Trophoblast cell (in vitro differentiated cells and primary cell): ENCODE data around the gene LDLRAD2.

ENCODE experiments used
- DNase-seq, 2 donors: peaks; one replicate each; pipeline ENCODE4 v3.0.0-alpha.2; 2016
- H2AFZ ChIP-seq: 2 replicates; pipeline ENCODE4 v1.6.1; 2013; ENCODE audit warnings: low read length, moderate library complexity, mild to moderate bottlenecking; ENCODE audit not compliant: insufficient read depth, poor library complexity
- H2AK5ac ChIP-seq: 2 replicates; pipeline ENCODE4 v1.6.1; 2013; ENCODE audit warnings: mild to moderate bottlenecking, low read length
- H2BK120ac ChIP-seq: 2 replicates; pipeline ENCODE4 v1.6.1; 2013; ENCODE audit warnings: low read length, mild to moderate bottlenecking, moderate library complexity; ENCODE audit not compliant: insufficient read depth, poor library complexity
- H2BK12ac ChIP-seq: 2 replicates; pipeline ENCODE4 v1.6.1; 2013; ENCODE audit warnings: mild to moderate bottlenecking, low read length, moderate library complexity
- H2BK5ac ChIP-seq: 2 replicates; pipeline ENCODE4 v1.6.1; 2013; ENCODE audit warnings: low read length, low read depth, moderate library complexity, mild to moderate bottlenecking; ENCODE audit not compliant: poor library complexity
- H3K14ac ChIP-seq: 2 replicates; pipeline ENCODE4 v1.6.1; 2013; ENCODE audit warnings: mild to moderate bottlenecking, low read length
- H3K18ac ChIP-seq: 2 replicates; pipeline ENCODE4 v1.6.1; 2013; ENCODE audit warnings: mild to moderate bottlenecking, low read length
- H3K23ac ChIP-seq: 2 replicates; pipeline ENCODE4 v1.6.1; 2013; ENCODE audit warnings: low read length
- H3K27ac ChIP-seq: 2 replicates; pipeline ENCODE4 v1.5.1; 2013; ENCODE audit warnings: low read depth, mild to moderate bottlenecking, inconsistent platforms, low read length, moderate library complexity
- H3K27me3 ChIP-seq: 2 replicates; pipeline ENCODE4 v1.6.1; 2013; ENCODE audit warnings: inconsistent platforms, mild to moderate bottlenecking, low read length, moderate library complexity; ENCODE audit not compliant: insufficient read depth
- H3K36me3 ChIP-seq, 2 experiments: 1 replicate in 1 of 2; 2 replicates in 1 of 2; pipeline ENCODE4 v1.6.1; 2013; ENCODE audit warnings: low read length in 2 of 2, mild to moderate bottlenecking in 2 of 2, moderate library complexity in 1 of 2; ENCODE audit not compliant: insufficient read depth in 2 of 2, control insufficient read depth in 1 of 2
- H3K4ac ChIP-seq: 2 replicates; pipeline ENCODE4 v1.6.1; 2013; ENCODE audit warnings: low read depth, mild to moderate bottlenecking, low read length, moderate library complexity
- H3K4me1 ChIP-seq, 2 experiments: 1 replicate in 1 of 2; 2 replicates in 1 of 2; pipeline ENCODE4 v1.6.1; 2013; ENCODE audit warnings: low read length in 2 of 2, mild to moderate bottlenecking in 2 of 2, moderate library complexity in 1 of 2; ENCODE audit not compliant: insufficient read depth in 2 of 2, control insufficient read depth in 1 of 2
- H3K4me2 ChIP-seq: 2 replicates; pipeline ENCODE4 v1.6.1; 2013; ENCODE audit warnings: inconsistent platforms, mild to moderate bottlenecking, low read length, moderate library complexity
- H3K4me3 ChIP-seq: 2 replicates; pipeline ENCODE4 v1.5.1; 2013; ENCODE audit warnings: mild to moderate bottlenecking, low read depth, low read length, inconsistent platforms
- H3K79me1 ChIP-seq: one replicate; pipeline ENCODE4 v1.6.1; 2013; ENCODE audit warnings: low read length
- H3K79me2 ChIP-seq: 2 replicates; pipeline ENCODE4 v1.6.1; 2013; ENCODE audit warnings: low read length, mild to moderate bottlenecking; ENCODE audit not compliant: control insufficient read depth, insufficient read depth, poor library complexity
- H3K9ac ChIP-seq: 2 replicates; pipeline ENCODE4 v1.6.1; 2013; ENCODE audit warnings: mild to moderate bottlenecking, low read length
- H3K9me3 ChIP-seq: 2 replicates; pipeline ENCODE4 v1.6.1; 2013; ENCODE audit warnings: low read depth, mild to moderate bottlenecking, control low read depth, inconsistent platforms, low read length; ENCODE audit not compliant: insufficient read depth
- H4K12ac ChIP-seq: 2 replicates; pipeline ENCODE4 v1.6.1; 2013; ENCODE audit warnings: low read depth, mild to moderate bottlenecking, low read length, moderate library complexity
- H4K8ac ChIP-seq: 2 replicates; pipeline ENCODE4 v1.6.1; 2013; ENCODE audit warnings: low read depth, mild to moderate bottlenecking, low read length, moderate library complexity
- H4K91ac ChIP-seq: one replicate; pipeline ENCODE4 v1.6.1; 2013; ENCODE audit warnings: low read depth, mild to moderate bottlenecking, low read length, moderate library complexity
- WGBS: extraction: QIAGEN DNeasy Blood & Tissue Kit; methylation state at CpG from one replicate; pipeline ENCODE4 v1.1.7; 2013; ENCODE audit warnings: missing lambda C conversion rate; ENCODE audit not compliant: insufficient read length, insufficient coverage; ENCODE audit errors: extremely low coverage; 5-methylcytosine and 5-hydroxymethylcytosine counted together

The LDLRAD2 gene

GRCh38 chr1:21781815-21782348 lies 30.2 kb upstream of the LDLRAD2 start:
- Histone ChIP-seq H3K27ac (peak overlapping the region; percentile 79), H2BK12ac (no peak overlapping the region), H3K4ac (peak overlapping the region; percentile 59), H2AFZ (peak overlapping the region; percentile 57), H3K4me2 (peak overlapping the region; percentile 85), H4K12ac (no peak overlapping the region), H3K27me3 (no peaks in the 10 kb centered on the region), H2AK5ac (no peak overlapping the region), H3K4me1 (peaks cover 3 to 4% of the 10 kb centered on the region in 2 experiments), H3K79me1 (peaks cover 13% of the 10 kb centered on the region), H4K91ac (peak overlapping the region; percentile 26), H3K18ac (peak overlapping the region; percentile 25), H3K14ac (peak overlapping the region; percentile 55), H3K23ac (no peak overlapping the region), H3K36me3 (no peaks in the 10 kb centered on the region), H2BK120ac (no peak overlapping the region), H4K8ac (peak overlapping the region; percentile 99), H3K79me2 (peaks cover 25% of the 10 kb centered on the region), H3K9ac (peak overlapping the region; percentile 90), H2BK5ac (peak overlapping the region; percentile 68), H3K9me3 (no peaks in the 10 kb centered on the region), H3K4me3 (peak overlapping the region; percentile 93)
- DNase-seq, result peak; percentile 34 to 78
- no CpG with 5 or more reads among the region's 17 CpGs for WGBS

DNA sequence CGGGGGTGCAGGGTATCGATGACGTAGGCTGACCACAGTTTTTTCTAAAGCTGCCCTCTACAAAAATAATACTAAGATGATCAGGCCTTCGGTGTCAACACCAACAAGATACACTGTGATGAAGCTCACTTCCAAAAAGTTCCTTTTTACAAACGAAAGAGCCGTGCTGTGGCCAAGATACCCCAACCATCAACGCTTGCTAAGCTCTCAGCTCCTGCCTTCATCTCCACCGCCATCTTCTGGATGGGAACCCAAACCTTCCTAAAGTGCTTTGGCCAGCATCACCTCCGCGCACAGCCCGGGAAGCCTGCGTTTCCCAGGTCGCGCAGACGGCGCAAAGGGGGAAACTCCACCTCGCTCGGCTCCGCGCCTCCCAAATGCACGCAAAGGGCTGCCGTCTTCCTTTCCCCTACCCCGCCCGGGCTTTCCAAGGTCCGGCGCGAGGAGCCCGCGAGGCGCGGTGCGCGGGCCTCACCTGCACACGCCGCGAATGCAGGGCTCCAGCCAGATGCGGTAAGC lies 29.7 kb upstream of the LDLRAD2 start:
- Histone ChIP-seq H3K79me2 (peaks cover 20% of the 10 kb centered on the region), H3K4me1 (peaks cover 3 to 4% of the 10 kb centered on the region in 2 experiments), H2AFZ (peak overlapping the region; percentile 81), H4K12ac (peak overlapping the region; percentile 62), H3K27me3 (no peaks in the 10 kb centered on the region), H2BK120ac (no peak overlapping the region), H3K9me3 (no peaks in the 10 kb centered on the region), H3K4ac (peak overlapping the region; percentile 59), H3K36me3 (no peaks in the 10 kb centered on the region), H2BK12ac (no peak overlapping the region), H3K23ac (no peak overlapping the region), H2BK5ac (peak overlapping the region; percentile 68), H3K18ac (peak overlapping the region; percentile 38), H4K8ac (peak overlapping the region; percentile 99), H4K91ac (peak overlapping the region; percentile 57), H3K4me3 (peak overlapping the region; percentile 93), H3K14ac (peak overlapping the region; percentile 55), H3K27ac (peak overlapping the region; percentile 79), H2AK5ac (peak overlapping the region; percentile 8), H3K79me1 (peaks cover 13% of the 10 kb centered on the region), H3K9ac (peak overlapping the region; percentile 90), H3K4me2 (peak overlapping the region; percentile 85)
- WGBS, result no CpG with 5 or more reads among the region's 37 CpGs
- peak in 1 of 2 donors; percentile 67 for DNase-seq

DNA sequence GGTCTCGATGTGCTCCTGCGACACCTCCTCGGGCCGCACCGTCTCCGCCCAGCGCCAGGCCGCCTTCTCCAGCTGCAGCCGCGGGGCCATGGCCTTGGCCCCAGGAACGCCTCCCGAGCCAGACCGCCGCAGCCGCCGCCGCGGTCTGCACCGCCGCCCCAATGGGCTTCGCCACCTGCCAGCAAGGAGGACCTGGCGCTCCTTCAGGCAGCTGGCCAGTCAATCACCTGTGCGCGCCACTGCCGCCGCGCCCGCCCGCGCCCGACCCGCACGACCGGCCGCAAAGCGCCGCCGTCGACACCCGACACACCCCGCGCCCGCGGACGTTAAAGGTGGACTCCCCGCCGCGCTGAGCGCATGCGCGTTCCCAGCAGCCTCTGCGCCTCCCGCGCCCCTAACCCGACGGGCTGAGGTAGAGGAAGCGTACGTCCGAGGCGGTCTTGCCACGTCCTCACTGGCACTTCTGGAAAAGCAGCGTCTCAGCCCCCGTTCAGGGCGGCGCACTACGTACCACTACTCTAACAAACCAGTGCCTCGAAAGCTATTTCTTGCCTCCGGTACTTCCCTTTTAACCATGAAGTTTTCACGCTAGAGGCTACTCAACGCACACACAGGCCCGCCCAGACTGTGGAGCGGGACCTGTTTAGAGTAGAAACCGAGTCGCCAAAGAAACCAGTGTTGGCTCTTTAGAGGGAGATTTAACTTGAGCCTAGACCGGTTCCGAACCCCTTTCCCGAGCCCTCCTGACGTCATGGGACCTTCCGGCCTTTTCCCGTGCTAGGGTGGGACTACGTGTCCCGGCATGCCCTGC lies 29.0 kb upstream of the LDLRAD2 start, which contains the start of gene USP48:
USP48 (minus strand) TSS at position 282 of the 811 bp plus-strand sequence; CDS start at position 90, 192 bp downstream.
- Histone ChIP-seq H3K79me2 (peaks cover 19% of the 10 kb centered on the region), H3K4me1 (peaks cover 3 to 4% of the 10 kb centered on the region in 2 experiments), H2AK5ac (peak within 1 kb of the TSS; percentile 84), H3K36me3 (no peaks in the 10 kb centered on the region), H4K12ac (peak within 1 kb of the TSS; percentile 91), H4K91ac (peak within 1 kb of the TSS; percentile 99), H2BK12ac (no peak within 1 kb of the TSS), H4K8ac (peak within 1 kb of the TSS; percentile 99), H3K27ac (peak within 1 kb of the TSS; percentile 98), H3K27me3 (no peaks in the 10 kb centered on the region), H3K9ac (peak within 1 kb of the TSS; percentile 96), H2BK5ac (peak within 1 kb of the TSS; percentile 97), H3K23ac (no peak within 1 kb of the TSS), H3K4ac (peak within 1 kb of the TSS; percentile 89), H3K9me3 (no peaks in the 10 kb centered on the region), H3K4me2 (peak within 1 kb of the TSS; percentile 85), H3K18ac (peak within 1 kb of the TSS; percentile 86), H3K79me1 (peaks cover 13% of the 10 kb centered on the region), H2AFZ (peak within 1 kb of the TSS; percentile 81), H3K4me3 (peak within 1 kb of the TSS; percentile 93), H2BK120ac (peak within 1 kb of the TSS; percentile 97), H3K14ac (peak within 1 kb of the TSS; percentile 97)
- peak; percentile 96 to 98 for DNase-seq
- no CpG with 5 or more reads among the region's 82 CpGs for WGBS

- H3K27ac ChIP-seq, result no peak overlapping the region
- WGBS, result no CpG with 5 or more reads among the region's 32 CpGs
- no peaks in the 10 kb centered on the region for H3K9me3 ChIP-seq
- no peak overlapping the region for H3K23ac ChIP-seq
- no peak overlapping the region for H3K18ac ChIP-seq
- no peak overlapping the region for H3K14ac ChIP-seq
- H2BK120ac ChIP-seq, result peak overlapping the region; percentile 14
- peaks cover 19% of the 10 kb centered on the region for H3K79me2 ChIP-seq
- H2AK5ac ChIP-seq, result no peak overlapping the region
- H3K79me1 ChIP-seq, result peaks cover 13% of the 10 kb centered on the region
- H3K4me2 ChIP-seq, result peak overlapping the region; percentile 85
- no peak overlapping the region for H2BK12ac ChIP-seq
- H4K8ac ChIP-seq, result peak overlapping the region; percentile 81
- peaks cover 3 to 4% of the 10 kb centered on the region in 2 experiments for H3K4me1 ChIP-seq
- H3K9ac ChIP-seq, result no peak overlapping the region
- H4K91ac ChIP-seq, result peak overlapping the region; percentile 40
- peak; percentile 61 to 69 for DNase-seq
- no peak overlapping the region for H3K4me3 ChIP-seq
- no peak overlapping the region for H2BK5ac ChIP-seq
- H4K12ac ChIP-seq, result peak overlapping the region; percentile 89
- H3K27me3 ChIP-seq, result no peaks in the 10 kb centered on the region
- H3K36me3 ChIP-seq, result no peaks in the 10 kb centered on the region
- peak overlapping the region; percentile 30 for H2AFZ ChIP-seq
- no peak overlapping the region for H3K4ac ChIP-seq
Observed at GRCh38 chr1:21783679-21784603, 28.1 kb upstream of the LDLRAD2 start.
